BJ (cell line): ENCODE measurements around the gene COA3. TPM values are rescaled to one million over a fixed set of nuclear protein-coding genes. Genes with fewer than 3 reads are reported as not detected.
A peak's percentile ranks its signal among the peaks of the same experiment; 100 is the strongest.

ENCODE experiments used
- CTCF ChIA-PET: fragments of 350-600 bp; formaldehyde crosslinking; extraction: SDS; loops from one replicate; lab custom pipeline; 2021; ENCODE audit warnings: antibody characterized with exemption, inconsistent platforms; lab: Yijun Ruan, JAX
- POLR2A ChIA-PET: fragments of 300-600 bp; sonication (Branson Sonifier 250); formaldehyde crosslinking; extraction: SDS; loops from one replicate; lab custom pipeline; 2021; ENCODE audit warnings: antibody characterized with exemption; lab: Charles Lee
- DNase-seq: peaks from one replicate; pipeline ENCODE4 v3.0.0-alpha.2; 2011; ENCODE audit warnings: low read depth
- H3K27me3 ChIP-seq: 2 replicates; pipeline ENCODE4 v1.6.0; 2011; ENCODE audit warnings: low read length; ENCODE audit not compliant: control insufficient read depth, insufficient read depth
- H3K36me3 ChIP-seq: 2 replicates; pipeline ENCODE4 v1.5.1; 2011; ENCODE audit warnings: low read length; ENCODE audit not compliant: control insufficient read depth, insufficient read depth
- H3K4me3 ChIP-seq: 2 replicates; pipeline ENCODE4 v1.5.1; 2011; ENCODE audit warnings: low read depth, mild to moderate bottlenecking, control low read depth, low read length
- CTCF ChIP-seq: IDR thresholded peaks from 2 replicates; pipeline ENCODE4 v1.5.1; 2011; ENCODE audit warnings: low read depth, mild to moderate bottlenecking, control low read depth, inconsistent platforms, low read length, moderate library complexity; ENCODE audit not compliant: insufficient read depth
- polyA plus RNA-seq: library from polyadenylated mRNA; depleted of rRNA; stranded (reverse); fragments of >200 nt; gene quantifications from 2 replicates; pipeline ENCODE4 v1.2.3, GENCODE V29; 2011

The COA3 gene
- polyA plus RNA-seq, 1 experiment: 91.9 TPM

DNA sequence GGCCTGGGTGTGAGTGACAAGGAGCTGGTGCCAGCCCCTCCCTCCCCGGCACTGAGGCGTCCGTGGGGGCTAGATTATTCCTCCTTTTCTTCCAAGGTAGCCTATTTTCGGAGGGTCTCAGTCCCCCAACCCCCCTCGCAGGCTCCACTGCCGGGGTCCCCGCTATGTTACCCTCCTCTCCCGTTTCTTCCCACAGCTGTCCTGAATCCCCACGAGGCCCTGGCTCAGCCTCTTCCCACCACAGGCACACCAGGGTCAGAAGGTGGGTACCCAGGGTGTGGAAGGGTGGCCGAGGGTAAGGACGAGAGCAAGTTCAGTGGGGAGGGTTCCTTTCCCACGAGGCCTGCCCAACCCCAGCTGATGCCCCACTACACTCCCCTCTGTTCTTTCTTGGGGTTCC, 36.9 kb downstream of the COA3 start:
- POLR2A ChIA-PET: no interaction called here
- TF ChIP-seq CTCF: no peak
- H3K27me3 ChIP-seq: peaks cover 16% of the 10 kb centered on the region

DNA sequence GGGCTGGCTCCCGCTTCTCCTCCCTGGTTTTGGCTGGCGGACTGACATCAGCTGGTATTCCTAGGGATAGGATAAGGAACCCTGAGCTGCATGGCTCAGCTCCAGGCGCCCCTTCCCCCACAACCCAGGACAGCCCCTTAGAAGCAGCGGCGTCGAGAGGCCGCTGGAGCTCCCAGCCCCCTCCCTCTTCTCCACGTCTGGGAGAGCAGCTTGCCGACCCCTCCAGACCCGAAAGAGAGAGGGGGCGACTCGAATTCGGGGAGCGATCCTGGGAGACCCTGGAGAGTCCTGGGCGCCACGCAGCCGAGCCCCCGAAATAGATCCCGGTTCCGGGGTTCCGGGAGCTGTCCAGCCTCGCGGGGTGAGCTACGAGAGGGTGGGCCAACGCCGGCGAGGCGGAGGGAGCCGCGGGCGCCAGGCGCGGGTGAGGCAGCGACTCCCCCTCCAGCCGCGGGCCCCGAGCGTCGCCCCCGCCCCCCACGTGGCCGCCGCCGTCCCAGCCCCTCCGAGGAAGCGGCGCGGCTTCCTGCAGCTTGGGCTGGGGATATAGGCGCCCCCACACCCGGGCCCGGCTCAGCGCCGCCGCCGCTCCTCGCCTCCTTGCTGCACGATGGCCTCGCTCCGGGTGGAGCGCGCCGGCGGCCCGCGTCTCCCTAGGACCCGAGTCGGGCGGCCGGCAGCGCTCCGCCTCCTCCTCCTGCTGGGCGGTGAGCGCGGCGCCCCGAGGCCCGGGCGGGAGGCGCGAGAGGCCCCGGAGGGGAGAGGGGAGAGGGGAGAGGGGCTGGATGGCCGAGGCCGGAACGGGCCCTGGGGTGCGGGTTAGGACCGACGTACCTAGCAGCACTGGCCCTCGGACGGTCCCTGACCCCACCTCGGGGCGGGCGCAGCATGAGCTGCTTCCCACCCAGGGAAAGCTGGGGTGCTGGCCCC, 37.6 kb downstream of the COA3 start, which contains the start of gene RAMP2:
Gene RAMP2 (plus strand): TSS at position 576 of the 930 bp plus-strand sequence. CDS start 35 bp downstream, at position 611.
- H3K4me3 ChIP-seq: peak within 1 kb of the TSS; percentile 38
- ChIA-PET CTCF (interaction anchor here (0.9 to 5.2 kb wide), 11 partner anchors 9 to 183 kb away, joined by 3 to 36 read pairs (median 4); partner anchors contain the start of genes PSMC3IP and VPS25), POLR2A (no interaction called here)
- no peak for DNase-seq
- H3K27me3 ChIP-seq: peaks cover 16% of the 10 kb centered on the region
- TF ChIP-seq CTCF: no peak
- no peaks in the 10 kb centered on the region for H3K36me3 ChIP-seq

More for the DNA sequence above, 36.9 kb downstream of the COA3 start:
- Histone ChIP-seq H3K4me3 (peak overlapping the region; percentile 38), H3K36me3 (no peaks in the 10 kb centered on the region)
- DNase-seq: no peak
- CTCF ChIA-PET: interaction anchor here (1.2 to 5.2 kb wide), 8 partner anchors 12 to 183 kb away, joined by 3 to 36 read pairs (median 11); partner anchors contain the start of genes PSMC3IP, VPS25 and WNK4

GRCh38 chr17:42759982-42760651, 38.4 kb downstream of the COA3 start:
- ChIA-PET POLR2A (no interaction called here), CTCF (interaction anchor here (0.9 to 5.2 kb wide), 7 partner anchors 9 to 182 kb away, joined by 3 to 36 read pairs (median 4); partner anchors contain the start of gene PSMC3IP)
- Histone ChIP-seq H3K27me3 (peaks cover 16% of the 10 kb centered on the region), H3K4me3 (no peak overlapping the region), H3K36me3 (no peaks in the 10 kb centered on the region)
- no peak for DNase-seq
- TF ChIP-seq CTCF: no peak

GRCh38 chr17:42754782-42755181, 43.7 kb downstream of the COA3 start:
- Histone ChIP-seq H3K36me3 (no peaks in the 10 kb centered on the region), H3K4me3 (no peak overlapping the region), H3K27me3 (peaks cover 13% of the 10 kb centered on the region)
- POLR2A ChIA-PET: no interaction called here
- DNase-seq: no peak
- CTCF ChIA-PET: interaction anchor here (1.9 kb wide), 1 partner anchor 9 kb away, joined by 9 read pairs; no protein-coding TSS in a partner anchor
- TF ChIP-seq CTCF: no peak

DNA sequence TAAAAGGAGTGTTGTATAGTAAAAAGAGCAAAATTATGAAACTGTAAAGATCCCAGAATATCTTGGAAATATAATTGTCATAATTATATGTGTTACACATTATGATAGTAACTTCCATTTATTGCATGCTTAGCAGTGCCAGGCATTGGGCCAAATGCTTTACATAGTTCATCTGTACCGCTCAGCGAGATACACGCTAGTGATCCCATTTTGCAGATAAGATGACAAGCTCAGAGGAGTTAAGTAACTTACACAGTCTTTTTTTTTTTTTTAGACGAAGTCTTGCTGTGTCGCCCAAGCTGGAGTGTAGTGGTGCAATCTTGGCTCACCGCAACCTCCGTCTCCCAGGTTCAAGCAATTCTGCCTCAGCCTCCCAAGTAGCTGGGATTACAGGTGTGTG, 46.9 kb downstream of the COA3 start:
- no peak for DNase-seq
- POLR2A ChIA-PET: no interaction called here

More for the DNA sequence above, 46.9 kb downstream of the COA3 start:
- no peak overlapping the region for H3K4me3 ChIP-seq
- TF ChIP-seq CTCF: no peak
- peaks cover 9% of the 10 kb centered on the region for H3K27me3 ChIP-seq
- no peaks in the 10 kb centered on the region for H3K36me3 ChIP-seq
- CTCF ChIA-PET: interaction anchor here (1.9 kb wide), 1 partner anchor 73 kb away, joined by 7 read pairs; the partner anchor contains the start of gene BECN1
